Lung (tissue), 12 donors: Measurements from ENCODE around the gene GPRIN1. TPM values are rescaled to one million over a fixed set of nuclear protein-coding genes. Genes with fewer than 3 reads are reported as not detected.
"Not testable (repeated sequence)": the region's sequence is repeated elsewhere in the genome, so short reads cannot be mapped to it uniquely, and the experiment has no call there.

Experiments
- ATAC-seq: fragments of 200-7000 bp; cut with Tn5 transposase; one replicate; pipeline ENCODE4 v1.9.1; 2020; ENCODE audit warnings: moderate number of reproducible peaks; ENCODE audit not compliant: insufficient read depth, low FRiP score
- DNase-seq, 3 donors: peaks; one replicate each; pipeline ENCODE4 v3.0.0-alpha.2; 2013 to 2017
- H3K27ac ChIP-seq, 2 donors: one replicate each; pipeline ENCODE4 v1.5.1; 2013; ENCODE audit warnings: mild to moderate bottlenecking in 2 of 2, moderate library complexity in 2 of 2, control low read depth in 1 of 2, inconsistent platforms in 1 of 2, low read depth in 1 of 2, low read length in 1 of 2
- H3K27me3 ChIP-seq, 3 donors: one replicate each; pipeline ENCODE4 v1.5.1; 2013; ENCODE audit warnings: low read length in 2 of 3; ENCODE audit not compliant: control insufficient read depth in 3 of 3, insufficient read depth in 3 of 3
- H3K36me3 ChIP-seq, 4 donors: one replicate each; pipeline ENCODE4 v1.5.1; 2013; ENCODE audit warnings: low read length in 4 of 4, mild to moderate bottlenecking in 1 of 4, moderate library complexity in 1 of 4; ENCODE audit not compliant: control insufficient read depth in 4 of 4, insufficient read depth in 4 of 4
- H3K4me1 ChIP-seq, 5 donors: one replicate each; pipeline ENCODE4 v1.5.1; 2013; ENCODE audit warnings: low read length in 5 of 5, mild to moderate bottlenecking in 2 of 5, moderate library complexity in 1 of 5; ENCODE audit not compliant: control insufficient read depth in 5 of 5, insufficient read depth in 5 of 5
- H3K4me3 ChIP-seq: one replicate; pipeline ENCODE4 v1.5.1; 2013; ENCODE audit warnings: mild to moderate bottlenecking, control low read depth, moderate library complexity
- H3K9ac ChIP-seq, 2 donors: one replicate each; pipeline ENCODE4 v1.5.1; 2013; ENCODE audit warnings: low read length in 2 of 2, control low read depth in 1 of 2; ENCODE audit not compliant: insufficient read depth in 1 of 2
- H3K9me3 ChIP-seq, 4 donors: one replicate each; pipeline ENCODE4 v1.5.1; 2013; ENCODE audit warnings: low read length in 3 of 4, mild to moderate bottlenecking in 1 of 4, moderate library complexity in 1 of 4; ENCODE audit not compliant: control insufficient read depth in 4 of 4, insufficient read depth in 3 of 4
- WGBS, 2 donors: extraction: QIAGEN DNeasy Blood & Tissue Kit; methylation state at CpG; one replicate each; pipeline ENCODE4 v1.1.7; 2013; 5-methylcytosine and 5-hydroxymethylcytosine counted together
- polyA plus RNA-seq, 2 donors: library from polyadenylated mRNA; stranded (reverse); fragments of 200-250 nt; gene quantifications; one replicate each; pipeline ENCODE4 v1.2.1, GENCODE V29; 2013
- total RNA-seq, 2 donors: library from RNA; depleted of rRNA in 1 of 2; stranded (reverse); fragments of >200 nt in 1 of 2; gene quantifications; one replicate each; pipeline ENCODE4 v1.2.1, GENCODE V29; 2014 to 2021
- TF ChIP-seq, protein P1 (sequence below): IDR thresholded peaks from 2 replicates; pipeline ENCODE4 v1.5.1; 2012; ENCODE audit warnings: mild to moderate bottlenecking; ENCODE audit errors: control extremely low read depth, extremely low read depth
- donor health status: control.
- donor health status: control.
- donor health status: Bipolar disorder and iron deficiency.
- donor health status: healthy.
- donor health status: DM: yes; HTN: yes; CAD: no.

The GPRIN1 gene
- total and polyA plus RNA-seq, 4 donors, result 0.39 to 1.1 (median 0.82) TPM

- DNase-seq (no peak), ATAC-seq (no peak)
- Histone ChIP-seq H3K36me3 (no peaks in the 10 kb centered on the region), H3K4me3 (no peak overlapping the region), H3K9ac (no peak overlapping the region), H3K27ac (no peak overlapping the region), H3K9me3 (peaks cover 0 to 5% (median 0%) of the 10 kb centered on the region in 4 donors), H3K4me1 (no peaks in the 10 kb centered on the region), H3K27me3 (peaks cover 0 to 4% (median 0%) of the 10 kb centered on the region in 3 donors)
- WGBS, 2 donors, result 88 to 92% methylated on average over 8 of the region's 8 CpGs
- TF ChIP-seq, protein P1, sequence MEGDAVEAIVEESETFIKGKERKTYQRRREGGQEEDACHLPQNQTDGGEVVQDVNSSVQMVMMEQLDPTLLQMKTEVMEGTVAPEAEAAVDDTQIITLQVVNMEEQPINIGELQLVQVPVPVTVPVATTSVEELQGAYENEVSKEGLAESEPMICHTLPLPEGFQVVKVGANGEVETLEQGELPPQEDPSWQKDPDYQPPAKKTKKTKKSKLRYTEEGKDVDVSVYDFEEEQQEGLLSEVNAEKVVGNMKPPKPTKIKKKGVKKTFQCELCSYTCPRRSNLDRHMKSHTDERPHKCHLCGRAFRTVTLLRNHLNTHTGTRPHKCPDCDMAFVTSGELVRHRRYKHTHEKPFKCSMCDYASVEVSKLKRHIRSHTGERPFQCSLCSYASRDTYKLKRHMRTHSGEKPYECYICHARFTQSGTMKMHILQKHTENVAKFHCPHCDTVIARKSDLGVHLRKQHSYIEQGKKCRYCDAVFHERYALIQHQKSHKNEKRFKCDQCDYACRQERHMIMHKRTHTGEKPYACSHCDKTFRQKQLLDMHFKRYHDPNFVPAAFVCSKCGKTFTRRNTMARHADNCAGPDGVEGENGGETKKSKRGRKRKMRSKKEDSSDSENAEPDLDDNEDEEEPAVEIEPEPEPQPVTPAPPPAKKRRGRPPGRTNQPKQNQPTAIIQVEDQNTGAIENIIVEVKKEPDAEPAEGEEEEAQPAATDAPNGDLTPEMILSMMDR, result no peak
These were observed 15.4 kb downstream of the GPRIN1 start for GRCh38 chr5:176594554-176594953.

DNA sequence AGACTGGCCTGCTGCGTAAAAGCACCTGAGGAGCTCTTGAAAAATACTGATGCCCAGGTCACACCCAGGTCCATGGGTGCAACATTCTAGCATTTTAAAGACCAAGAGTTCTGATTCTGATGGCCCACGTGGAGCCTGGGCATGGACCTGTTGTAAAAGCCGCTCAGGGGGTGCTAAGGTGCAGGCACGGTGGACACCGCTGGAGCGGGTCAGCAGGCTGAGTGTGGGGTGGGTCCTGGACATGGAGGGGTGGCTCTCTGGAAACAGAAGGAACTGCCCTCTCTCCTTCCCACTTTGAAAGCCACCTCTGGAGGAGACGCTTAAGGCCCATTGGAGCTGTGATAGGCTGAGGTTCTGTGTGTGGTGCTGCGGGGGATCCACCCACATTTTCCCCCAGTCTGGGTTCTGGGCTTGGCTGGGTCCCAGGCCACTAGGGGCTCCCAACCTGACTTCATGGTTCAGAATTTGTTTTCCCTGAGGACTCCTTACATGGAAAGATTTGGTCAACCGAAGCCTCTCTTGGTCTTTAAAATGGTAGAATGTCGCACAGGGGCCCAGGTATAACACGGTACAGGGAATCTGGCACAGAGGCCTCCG is 16.6 kb downstream of the GPRIN1 start:
- Histone ChIP-seq H3K27ac (no peak overlapping the region), H3K27me3 (peaks cover 0 to 4% (median 0%) of the 10 kb centered on the region in 3 donors), H3K4me3 (no peak overlapping the region), H3K4me1 (no peaks in the 10 kb centered on the region), H3K36me3 (no peaks in the 10 kb centered on the region), H3K9me3 (peaks cover 0 to 5% (median 0%) of the 10 kb centered on the region in 4 donors), H3K9ac (no peak overlapping the region)
- ATAC-seq (no peak), DNase-seq (no peak)
- TF ChIP-seq, protein P1, result no peak
- WGBS, 2 donors, result 93 to 94% methylated on average over 12 of the region's 12 CpGs

GRCh38 chr5:176592573-176592972 is 17.4 kb downstream of the GPRIN1 start:
- Histone ChIP-seq H3K27me3 (peaks cover 0 to 4% (median 0%) of the 10 kb centered on the region in 3 donors), H3K27ac (no peak overlapping the region), H3K9ac (no peak overlapping the region), H3K4me3 (no peak overlapping the region), H3K36me3 (no peaks in the 10 kb centered on the region), H3K4me1 (no peaks in the 10 kb centered on the region), H3K9me3 (peaks cover 0 to 5% (median 0%) of the 10 kb centered on the region in 4 donors)
- TF ChIP-seq, protein P1, result no peak
- DNase-seq (no peak), ATAC-seq (no peak)
- 96 to 99% methylated on average over 3 of the region's 3 CpGs for WGBS, 2 donors

DNA sequence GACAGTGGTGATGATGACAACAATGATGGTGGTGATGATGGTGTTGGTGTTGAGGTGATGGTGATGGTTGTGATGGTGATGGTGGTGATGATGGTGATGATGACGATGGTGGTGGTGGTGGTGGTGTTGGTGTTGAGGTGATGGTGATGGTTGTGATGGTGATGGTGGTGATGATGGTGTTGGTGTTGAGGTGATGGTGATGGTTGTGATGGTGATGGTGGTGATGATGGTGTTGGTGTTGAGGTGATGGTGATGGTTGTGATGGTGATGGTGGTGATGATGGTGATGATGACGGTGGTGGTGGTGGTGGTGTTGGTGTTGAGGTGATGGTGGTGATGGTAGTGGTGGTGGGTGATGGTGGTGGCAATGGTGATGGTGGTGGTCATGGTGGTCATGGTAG is 18.3 kb downstream of the GPRIN1 start:
- H3K4me3 ChIP-seq, ATAC-seq, H3K4me1 ChIP-seq, DNase-seq, H3K9ac ChIP-seq, H3K27me3 ChIP-seq, H3K27ac ChIP-seq, H3K9me3 ChIP-seq, H3K36me3 ChIP-seq: not testable (repeated sequence)
- WGBS, 2 donors, result 48 to 68% methylated on average over 2 of the region's 2 CpGs
